ENCODE measurements around the gene NUCKS1.

The NUCKS1 gene

DNA sequence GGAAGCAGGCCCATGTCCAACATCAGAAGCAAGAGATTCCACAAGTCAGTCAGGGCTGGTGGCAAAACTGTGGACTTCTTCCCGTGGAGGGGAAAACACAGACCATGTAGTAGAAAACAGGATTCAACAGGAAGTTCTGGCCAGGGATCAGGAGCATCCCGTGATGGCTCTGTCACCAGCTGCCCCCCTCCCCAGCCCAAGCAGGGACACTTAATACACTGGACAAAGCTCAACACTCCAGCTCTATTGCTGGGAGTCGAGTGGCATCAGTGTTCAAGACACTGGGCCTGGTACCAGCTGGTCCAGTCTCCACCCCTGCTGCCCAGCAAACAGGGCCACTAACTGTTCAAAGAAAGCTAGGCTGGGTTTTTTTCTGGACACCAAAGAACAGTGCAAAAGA, 73.4 kb downstream of the NUCKS1 start:
- POLR2A ChIA-PET, result no interaction called here
- no peak overlapping the region for H3K4me3 ChIP-seq (ENCODE audit: low read depth, low read length)

GRCh38 chr1:205676002-205676401, 74.0 kb downstream of the NUCKS1 start:
- TF ChIP-seq, protein P1, sequence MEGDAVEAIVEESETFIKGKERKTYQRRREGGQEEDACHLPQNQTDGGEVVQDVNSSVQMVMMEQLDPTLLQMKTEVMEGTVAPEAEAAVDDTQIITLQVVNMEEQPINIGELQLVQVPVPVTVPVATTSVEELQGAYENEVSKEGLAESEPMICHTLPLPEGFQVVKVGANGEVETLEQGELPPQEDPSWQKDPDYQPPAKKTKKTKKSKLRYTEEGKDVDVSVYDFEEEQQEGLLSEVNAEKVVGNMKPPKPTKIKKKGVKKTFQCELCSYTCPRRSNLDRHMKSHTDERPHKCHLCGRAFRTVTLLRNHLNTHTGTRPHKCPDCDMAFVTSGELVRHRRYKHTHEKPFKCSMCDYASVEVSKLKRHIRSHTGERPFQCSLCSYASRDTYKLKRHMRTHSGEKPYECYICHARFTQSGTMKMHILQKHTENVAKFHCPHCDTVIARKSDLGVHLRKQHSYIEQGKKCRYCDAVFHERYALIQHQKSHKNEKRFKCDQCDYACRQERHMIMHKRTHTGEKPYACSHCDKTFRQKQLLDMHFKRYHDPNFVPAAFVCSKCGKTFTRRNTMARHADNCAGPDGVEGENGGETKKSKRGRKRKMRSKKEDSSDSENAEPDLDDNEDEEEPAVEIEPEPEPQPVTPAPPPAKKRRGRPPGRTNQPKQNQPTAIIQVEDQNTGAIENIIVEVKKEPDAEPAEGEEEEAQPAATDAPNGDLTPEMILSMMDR (IDR thresholded peaks at IDR 0.05; ENCODE audit: insufficient read depth, low read length, missing control alignments), result no peak
- ChIA-PET CTCF (interaction anchor here (1.0 to 6.5 kb wide), 4 partner anchors 18 to 87 kb away, joined by 3 to 68 read pairs (median 6); no protein-coding TSS in a partner anchor), POLR2A (no interaction called here)
- DNase-seq (ENCODE audit: low read depth, low spot score), result no peak
- H3K4me3 ChIP-seq (ENCODE audit: low read depth, low read length), result no peak overlapping the region

More for the DNA sequence above, 73.4 kb downstream of the NUCKS1 start:
- no peak for DNase-seq (ENCODE audit: low read depth, low spot score)
- TF ChIP-seq, protein P1 (IDR thresholded peaks at IDR 0.05; ENCODE audit: insufficient read depth, low read length, missing control alignments), result no peak
- CTCF ChIA-PET, result interaction anchor here (1.0 to 6.5 kb wide), 4 partner anchors 18 to 88 kb away, joined by 3 to 87 read pairs (median 36); no protein-coding TSS in a partner anchor

DNA sequence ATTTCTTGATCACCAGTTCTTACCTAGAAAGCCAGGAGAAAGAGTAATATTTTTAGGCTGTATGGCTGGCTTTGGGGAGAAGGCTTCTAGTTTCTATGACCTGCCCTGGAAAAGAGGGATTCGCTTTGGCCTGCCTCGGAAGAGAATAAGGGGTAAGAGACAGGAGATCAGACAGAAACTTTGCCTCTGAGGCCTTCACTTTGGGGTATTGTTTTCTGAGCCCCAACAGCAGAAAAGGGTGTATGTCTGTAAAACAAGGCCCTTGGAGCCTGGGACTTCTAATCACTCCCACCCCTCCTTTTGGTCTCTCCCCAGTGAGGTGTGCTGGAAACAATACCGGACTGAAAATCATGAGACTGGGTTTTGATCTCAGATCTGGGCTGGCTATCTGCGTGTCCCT, 74.7 kb downstream of the NUCKS1 start:
- CTCF ChIA-PET, result interaction anchor here (0.9 to 2.2 kb wide), 2 partner anchors 14 to 17 kb away, joined by 3 to 10 read pairs; no protein-coding TSS in a partner anchor
- DNase-seq (ENCODE audit: low read depth, low spot score), result no peak
- no peak overlapping the region for H3K4me3 ChIP-seq (ENCODE audit: low read depth, low read length)
- POLR2A ChIA-PET, result interaction anchor here (0.7 kb wide), 1 partner anchor 97 kb away, joined by 4 read pairs; no protein-coding TSS in a partner anchor
- TF ChIP-seq, protein P1 (IDR thresholded peaks at IDR 0.05; ENCODE audit: insufficient read depth, low read length, missing control alignments), result no peak

DNA sequence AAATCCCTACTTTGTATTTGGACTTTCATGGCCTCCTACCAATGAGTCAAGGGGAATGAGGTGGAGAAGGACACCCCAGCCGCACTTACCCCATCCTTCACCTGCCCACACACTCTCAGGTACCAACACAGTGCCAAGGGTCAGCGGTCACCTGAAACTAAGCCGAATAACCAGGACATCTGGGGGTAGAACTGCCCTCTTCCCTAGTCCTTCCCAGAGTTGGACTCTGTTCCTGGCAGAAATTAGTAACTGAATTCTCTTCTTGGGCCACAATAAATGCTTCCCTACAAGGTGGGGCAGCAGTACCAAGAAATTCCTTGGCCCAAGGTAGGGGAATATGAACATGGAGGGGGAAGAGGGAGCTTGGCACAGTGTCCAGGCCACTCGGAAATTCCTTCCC, 77.0 kb downstream of the NUCKS1 start:
- no peak overlapping the region for H3K4me3 ChIP-seq (ENCODE audit: low read depth, low read length)
- no peak for DNase-seq (ENCODE audit: low read depth, low spot score)
- ChIA-PET CTCF (interaction anchor here (1.0 to 8.9 kb wide), 3 partner anchors 15 to 304 kb away, joined by 3 to 110 read pairs (median 11); no protein-coding TSS in a partner anchor), POLR2A (no interaction called here)
- TF ChIP-seq, protein P1 (IDR thresholded peaks at IDR 0.05; ENCODE audit: insufficient read depth, low read length, missing control alignments), result no peak

- H3K4me3 ChIP-seq (ENCODE audit: low read depth, low read length), result no peak overlapping the region
- POLR2A ChIA-PET, result no interaction called here
- TF ChIP-seq, protein P1 (IDR thresholded peaks at IDR 0.05; ENCODE audit: insufficient read depth, low read length, missing control alignments), result no peak
- CTCF ChIA-PET, result interaction anchor here (1.0 to 8.9 kb wide), 3 partner anchors 14 to 305 kb away, joined by 3 to 110 read pairs (median 11); no protein-coding TSS in a partner anchor
- DNase-seq (ENCODE audit: low read depth, low spot score), result no peak
Measured at GRCh38 chr1:205672395-205672889, 77.5 kb downstream of the NUCKS1 start.

GRCh38 chr1:205670611-205671430, 79.2 kb downstream of the NUCKS1 start:
- H3K4me3 ChIP-seq (ENCODE audit: low read depth, low read length), result no peak overlapping the region
- ChIA-PET POLR2A (no interaction called here), CTCF (interaction anchor here (1.2 to 8.9 kb wide), 5 partner anchors 9 to 306 kb away, joined by 3 to 110 read pairs (median 4); no protein-coding TSS in a partner anchor)
- TF ChIP-seq, protein P1 (IDR thresholded peaks at IDR 0.05; ENCODE audit: insufficient read depth, low read length, missing control alignments), result no peak
- DNase-seq (ENCODE audit: low read depth, low spot score), result no peak
